ENCODE measurements around the gene RABEP1. TPM values are rescaled to one million over a fixed set of nuclear protein-coding genes. Genes with fewer than 3 reads are reported as not detected.

RABEP1 gene
- total RNA-seq, 1 donor from 2014 or later = 65.2 TPM

DNA sequence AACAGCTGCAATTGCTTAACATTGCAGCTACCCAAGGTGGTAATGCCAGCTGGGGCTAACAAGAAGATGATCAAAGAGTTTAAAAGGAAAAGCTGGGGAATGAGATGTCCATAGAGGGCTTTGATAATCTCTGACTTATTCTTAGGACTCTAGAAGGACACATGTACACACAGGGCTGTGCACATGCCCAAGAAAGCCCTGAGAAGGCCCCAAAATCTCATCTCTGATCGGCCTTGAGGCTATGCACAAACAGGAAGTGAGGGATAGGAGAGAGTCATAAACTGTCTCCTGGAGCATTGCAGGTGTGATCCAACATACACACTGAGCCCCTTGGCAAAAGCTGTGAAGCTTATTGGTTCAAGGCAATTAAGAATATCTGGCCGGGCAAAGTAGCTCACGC is 17.2 kb upstream of the RABEP1 start:
- intact Hi-C loops (cut with DNase I) = no loop called here
- no peak for DNase-seq (ENCODE audit: low spot score)

GRCh38 chr17:5269241-5269960 is 12.7 kb upstream of the RABEP1 start:
- DNase-seq (ENCODE audit: low spot score) = no peak
- intact Hi-C loops (cut with DNase I) = no loop called here

DNA sequence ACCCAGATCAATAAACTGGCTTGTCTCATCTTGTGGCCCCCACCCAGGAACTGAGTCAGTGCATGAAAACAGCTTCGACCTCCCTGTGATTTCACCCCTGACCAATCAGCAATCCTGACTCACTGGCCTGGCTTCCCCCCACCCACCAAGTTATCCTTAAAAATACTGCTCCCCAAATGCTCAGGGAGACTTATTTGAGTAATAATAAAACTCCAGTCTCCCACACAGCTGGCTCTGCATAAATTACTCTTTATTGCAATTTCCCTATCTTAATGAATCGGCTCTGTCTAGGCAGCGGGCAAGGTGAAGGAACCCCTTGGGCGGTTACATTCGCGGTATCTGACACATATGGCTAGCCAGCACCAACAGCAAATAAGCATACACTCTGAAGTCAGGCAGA is 9.8 kb upstream of the RABEP1 start:
- intact Hi-C loops (cut with DNase I) = no loop called here
- no peak for DNase-seq (ENCODE audit: low spot score)

- intact Hi-C loops (cut with DNase I) = no loop called here
- no peak for DNase-seq (ENCODE audit: low spot score)
Measured at GRCh38 chr17:5282642-5283217, 646 bp downstream of the RABEP1 start.

DNA sequence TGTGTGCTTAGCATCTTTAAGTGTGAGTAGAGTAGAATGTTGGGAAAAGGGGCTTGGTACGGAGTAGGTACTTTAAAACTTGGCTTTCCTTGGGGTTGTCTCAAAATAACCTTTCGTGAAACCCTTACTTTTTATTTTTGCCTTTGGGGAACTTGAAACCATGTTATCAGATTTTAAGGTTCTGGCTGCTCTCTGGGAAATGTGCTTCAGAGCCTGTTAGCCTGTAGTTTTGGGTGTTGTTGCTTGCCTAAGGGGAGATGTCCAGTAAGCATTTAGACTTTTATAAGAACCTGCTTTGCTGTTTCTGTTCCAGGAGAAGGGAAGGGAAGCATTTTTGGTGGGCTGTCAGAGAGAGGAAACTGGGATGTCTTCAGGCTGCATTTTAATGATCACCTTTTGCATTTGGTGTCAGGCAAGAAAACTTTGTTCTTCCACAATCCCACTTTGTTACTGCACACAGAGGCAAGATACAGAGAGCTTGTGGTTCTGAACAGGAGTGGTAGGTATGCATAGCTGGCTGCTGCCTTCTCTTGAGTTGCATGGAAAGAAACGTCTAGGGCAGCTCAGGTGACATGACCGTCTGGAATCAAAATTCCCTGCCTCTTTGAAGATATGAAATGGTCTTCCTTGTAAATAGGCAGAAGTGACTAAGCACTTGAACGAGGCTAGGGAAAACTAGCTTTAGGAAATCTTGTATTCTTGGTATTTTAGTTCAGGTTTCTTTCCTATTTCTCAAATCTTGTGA is 1.7 kb downstream of the RABEP1 start:
- intact Hi-C loops (cut with DNase I) = no loop called here
- no peak for DNase-seq (ENCODE audit: low spot score)

DNA sequence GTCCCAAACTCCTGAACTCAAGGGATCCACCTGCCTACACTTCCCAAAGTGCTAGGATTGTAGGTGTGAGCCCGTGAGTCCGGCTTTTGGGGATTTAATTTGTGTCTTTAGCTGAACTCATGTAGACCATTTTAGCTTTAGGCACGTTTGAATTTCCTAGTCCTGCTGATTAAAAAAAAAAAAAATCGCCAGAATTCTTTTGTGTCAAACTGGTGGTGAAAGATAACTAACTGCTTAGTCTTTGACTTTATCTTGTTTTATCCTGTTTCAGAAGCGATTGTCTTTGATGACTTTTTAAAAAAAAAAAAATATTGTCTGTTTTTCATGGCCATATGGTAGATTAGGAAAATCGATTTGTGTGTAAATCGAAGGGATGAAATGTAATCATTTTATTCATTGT is 2.6 kb downstream of the RABEP1 start:
- no peak for DNase-seq (ENCODE audit: low spot score)
- intact Hi-C loops (cut with DNase I) = no loop called here

GRCh38 chr17:5286846-5287245 is 4.8 kb downstream of the RABEP1 start:
- intact Hi-C loops (cut with DNase I) = no loop called here
- no peak for DNase-seq (ENCODE audit: low spot score)

DNA sequence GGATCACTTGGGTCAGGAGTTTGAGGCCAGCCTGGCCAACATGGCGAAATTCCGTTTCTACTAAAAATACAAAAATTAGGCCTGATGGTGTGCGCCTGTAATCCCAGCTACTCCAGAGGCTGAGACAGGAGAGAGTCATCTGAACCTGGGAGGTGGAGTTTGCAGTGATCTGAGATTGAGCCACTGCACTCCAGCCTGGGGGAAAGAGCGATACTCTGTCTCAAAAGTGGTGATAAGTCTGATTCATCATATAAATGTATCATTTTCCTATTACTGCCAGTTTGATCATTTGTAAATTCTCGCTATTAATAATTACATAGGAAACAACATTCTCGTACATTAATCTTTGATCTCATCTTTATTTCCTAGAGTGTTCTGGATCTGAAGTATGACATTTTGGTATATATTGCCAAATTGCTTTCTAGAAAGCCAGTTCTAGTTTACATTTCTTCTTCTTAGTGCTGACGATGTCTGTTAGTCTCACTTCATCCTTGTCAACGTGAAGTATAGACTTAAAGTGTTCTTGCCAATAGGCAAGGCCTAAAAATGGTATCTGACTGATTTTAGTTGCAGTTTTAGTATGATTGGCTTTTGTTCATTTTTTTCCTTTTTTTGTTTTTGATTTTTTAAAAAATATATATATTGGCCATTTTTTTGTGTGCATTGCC is 9.7 kb downstream of the RABEP1 start:
- intact Hi-C loops (cut with DNase I) = no loop called here

DNA sequence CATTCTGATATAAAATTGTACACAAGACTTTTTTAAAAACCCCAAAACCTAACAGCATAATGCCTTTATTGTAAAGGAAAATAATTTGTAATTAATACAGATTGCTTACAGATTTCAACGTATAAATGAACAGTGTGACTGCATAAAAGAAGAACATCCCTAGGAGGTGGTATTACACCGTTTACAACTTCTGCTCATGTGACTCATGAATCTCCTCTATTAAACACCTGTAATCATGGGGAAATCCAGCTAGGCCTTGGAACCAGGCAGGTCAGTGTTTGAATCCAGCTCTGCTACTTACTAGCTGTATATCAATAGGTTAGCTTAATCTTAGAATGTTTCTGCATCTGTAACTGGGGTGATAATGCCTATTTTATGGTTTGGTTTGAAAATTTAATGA is 15.2 kb downstream of the RABEP1 start:
- no peak for DNase-seq (ENCODE audit: low spot score)
- intact Hi-C loops (cut with DNase I) = no loop called here

More for the DNA sequence above, 9.7 kb downstream of the RABEP1 start:
- no peak for DNase-seq (ENCODE audit: low spot score)

DNA sequence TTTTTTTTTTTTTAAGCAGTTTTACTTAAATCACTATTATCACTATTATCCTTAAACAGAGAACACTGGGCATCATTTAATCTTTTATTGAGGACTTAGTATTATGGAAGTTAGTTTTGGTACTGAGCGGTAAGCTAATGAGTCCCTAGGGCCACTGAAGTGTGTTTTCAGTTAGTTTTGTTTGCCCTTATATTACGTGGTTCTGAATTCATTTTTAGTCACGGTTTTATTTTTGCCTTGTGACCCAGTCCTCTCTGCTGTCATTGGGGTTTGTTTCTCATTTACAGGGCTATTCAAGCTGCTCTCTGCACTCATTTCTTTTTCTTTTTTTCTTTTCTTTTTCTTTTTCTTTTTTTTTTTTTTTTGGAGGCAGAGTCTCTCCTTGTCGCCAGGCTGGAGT is 17.3 kb downstream of the RABEP1 start:
- no peak for DNase-seq (ENCODE audit: low spot score)
- intact Hi-C loops (cut with DNase I) = no loop called here

DNA sequence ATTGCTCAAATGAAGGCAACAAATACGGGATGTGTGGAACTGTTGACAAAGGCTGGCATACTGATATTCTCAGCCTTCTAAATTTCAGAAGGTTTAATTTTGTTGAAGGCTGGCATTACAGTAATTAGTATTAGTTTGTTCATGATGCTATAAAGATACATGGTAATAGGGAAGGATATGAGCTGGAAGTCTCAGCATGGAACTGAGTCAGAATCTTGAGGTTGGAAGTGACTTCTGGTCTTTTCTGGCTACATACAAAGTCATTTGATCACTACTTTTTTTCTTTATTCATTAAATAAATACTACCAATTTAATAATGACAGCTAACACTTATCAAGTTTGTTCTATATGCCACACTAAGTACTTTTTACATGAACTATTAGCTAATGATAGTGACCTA is 22.6 kb downstream of the RABEP1 start:
- intact Hi-C loops (cut with DNase I) = no loop called here
- DNase-seq (ENCODE audit: low spot score) = no peak

DNA sequence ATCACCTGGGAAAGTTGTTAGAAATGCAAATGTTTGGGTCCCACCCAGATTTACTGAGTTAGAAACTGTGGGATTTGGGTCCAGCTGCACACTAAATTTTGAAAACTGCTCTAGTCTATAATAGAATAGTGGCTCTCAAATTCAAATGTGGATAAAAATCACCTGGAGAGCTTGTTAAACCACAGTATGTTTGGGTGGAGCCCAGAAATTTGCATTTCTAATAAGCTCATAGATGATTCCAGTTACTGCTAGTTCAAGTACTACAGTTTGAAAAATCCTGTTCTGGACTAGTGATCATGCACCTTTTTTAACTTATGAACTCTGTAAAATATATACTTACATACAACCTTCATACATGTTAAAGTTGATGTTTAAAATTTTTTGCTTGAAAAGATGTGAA is 27.8 kb downstream of the RABEP1 start:
- DNase-seq (ENCODE audit: low spot score) = no peak
- intact Hi-C loops (cut with DNase I) = no loop called here

GRCh38 chr17:5325851-5326250 is 43.8 kb downstream of the RABEP1 start:
- intact Hi-C loops (cut with DNase I) = no loop called here
- DNase-seq (ENCODE audit: low spot score) = no peak

- DNase-seq (ENCODE audit: low spot score) = no peak
- intact Hi-C loops (cut with DNase I) = no loop called here
Measured at GRCh38 chr17:5329784-5330557, 47.9 kb downstream of the RABEP1 start.

DNA sequence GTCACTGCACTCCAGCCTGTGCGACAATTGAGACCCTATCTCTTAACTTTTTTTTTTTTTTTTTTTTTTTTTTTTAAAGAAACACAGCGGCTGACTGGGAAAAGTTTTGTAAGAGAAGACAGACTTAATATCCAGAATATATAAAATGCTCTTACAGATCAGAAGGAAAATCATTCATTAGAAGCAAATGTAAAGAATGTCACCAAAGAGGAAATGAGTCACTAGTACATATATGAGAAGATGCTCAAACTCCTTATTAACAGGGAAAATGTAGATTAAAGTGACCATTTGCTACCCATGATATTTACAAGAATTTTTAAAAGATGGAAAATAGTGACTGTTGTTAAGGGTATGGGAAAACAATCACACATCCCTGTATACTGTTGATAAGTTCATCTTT is 48.9 kb downstream of the RABEP1 start:
- no peak for DNase-seq (ENCODE audit: low spot score)
- intact Hi-C loops (cut with DNase I) = no loop called here

DNA sequence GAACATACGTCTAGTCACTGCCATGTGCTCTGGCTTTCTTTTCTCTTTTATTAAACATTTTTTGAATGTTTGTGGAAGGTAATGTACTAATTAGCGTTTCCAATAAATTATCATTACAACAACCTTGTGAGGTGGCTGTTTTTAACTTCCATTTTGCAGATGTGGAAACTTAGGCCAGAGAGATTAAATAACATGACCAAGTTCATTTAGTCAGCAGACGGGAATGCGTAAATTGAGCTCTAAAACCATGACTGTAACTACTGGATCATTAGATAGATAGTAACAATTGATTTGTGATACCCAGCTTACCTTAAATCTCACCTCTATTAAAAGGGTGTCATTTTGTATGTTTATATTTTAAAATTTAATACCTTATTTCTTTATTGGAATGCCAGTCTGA is 49.4 kb downstream of the RABEP1 start:
- intact Hi-C loops (cut with DNase I) = no loop called here
- no peak for DNase-seq (ENCODE audit: low spot score)

DNA sequence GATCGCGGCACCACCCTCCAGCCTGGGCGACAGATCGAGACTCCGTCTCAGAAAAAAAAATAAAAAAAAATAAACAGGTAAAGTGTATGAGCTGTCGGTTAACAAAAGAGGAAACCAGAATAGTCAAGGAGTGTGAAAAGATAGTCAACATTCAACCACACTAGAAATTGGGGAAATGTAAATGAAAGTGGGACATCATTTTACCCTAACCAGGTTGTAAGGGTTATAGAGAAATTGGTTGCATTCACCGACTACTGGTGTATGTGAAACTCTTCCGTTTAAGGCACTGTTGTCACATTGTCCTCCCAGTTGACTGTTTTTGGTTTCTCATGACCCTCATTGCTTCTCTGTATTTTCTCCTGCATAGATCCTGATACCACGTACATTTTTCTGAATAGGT is 62.8 kb downstream of the RABEP1 start:
- no peak for DNase-seq (ENCODE audit: low spot score)
- intact Hi-C loops (cut with DNase I) = no loop called here

GRCh38 chr17:5352681-5353289 is 70.7 kb downstream of the RABEP1 start:
- intact Hi-C loops (cut with DNase I) = no loop called here
- DNase-seq (ENCODE audit: low spot score) = no peak

- no peak for DNase-seq (ENCODE audit: low spot score)
- intact Hi-C loops (cut with DNase I) = no loop called here
Measured at GRCh38 chr17:5354310-5354709, 72.2 kb downstream of the RABEP1 start.
